NCI-H1105 (cell line): ENCODE data around the gene FJX1.
"Not testable (repeated sequence)": the region's sequence is repeated elsewhere in the genome, so short reads cannot be mapped to it uniquely, and the experiment has no call there.

Source experiments
- DNase-seq: peaks from one replicate; lab custom pipeline; 2025; lab: John Stamatoyannopoulos, UW

Gene FJX1

DNA sequence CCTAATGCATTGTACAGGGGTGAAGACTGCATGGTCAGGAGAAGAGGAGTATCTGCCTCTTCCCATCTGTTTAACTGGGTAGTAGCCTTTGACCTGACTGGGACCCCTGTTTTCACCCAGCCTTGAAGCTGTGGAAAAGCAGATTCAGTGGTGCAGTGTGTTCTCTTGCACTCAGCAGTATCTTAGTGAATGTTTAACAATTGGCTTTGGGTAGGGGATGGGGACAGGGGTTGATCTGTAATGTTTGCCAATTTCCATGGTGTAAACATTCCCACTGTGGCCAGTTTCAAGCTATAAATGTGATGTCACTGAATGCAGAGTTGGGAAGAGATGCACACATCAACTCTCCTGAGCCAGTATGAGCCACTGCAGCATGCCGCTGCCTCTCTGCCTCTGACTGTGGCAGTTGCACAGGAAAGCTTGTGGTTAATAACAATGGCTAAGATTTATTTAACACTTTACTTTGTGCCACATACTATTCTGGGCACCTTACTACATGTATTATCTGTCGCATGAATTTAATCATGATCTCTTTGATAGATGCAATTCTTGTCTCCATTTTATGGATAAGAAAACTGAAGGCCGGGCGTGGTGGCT lies 15.7 kb downstream of the FJX1 start:
- DNase-seq, result no peak

DNA sequence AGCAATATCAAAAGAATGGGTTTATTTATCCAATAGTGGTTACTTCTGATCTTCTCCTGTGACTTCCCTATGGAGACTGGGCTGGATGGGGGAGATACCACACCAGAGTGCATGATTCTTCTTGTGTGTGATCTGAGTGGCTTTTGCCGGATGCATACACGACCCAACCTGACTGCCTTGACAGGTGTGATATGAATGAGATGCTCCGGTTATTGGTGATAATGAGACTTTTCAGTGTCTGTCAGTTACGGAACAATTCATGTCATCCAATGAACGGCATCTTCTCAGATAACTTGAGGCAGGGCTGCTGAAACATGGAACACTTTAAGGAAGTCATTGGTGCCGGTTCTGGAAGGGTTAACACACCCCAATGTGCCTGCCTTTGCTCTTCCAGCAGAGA lies 17.7 kb downstream of the FJX1 start:
- DNase-seq, result no peak

DNA sequence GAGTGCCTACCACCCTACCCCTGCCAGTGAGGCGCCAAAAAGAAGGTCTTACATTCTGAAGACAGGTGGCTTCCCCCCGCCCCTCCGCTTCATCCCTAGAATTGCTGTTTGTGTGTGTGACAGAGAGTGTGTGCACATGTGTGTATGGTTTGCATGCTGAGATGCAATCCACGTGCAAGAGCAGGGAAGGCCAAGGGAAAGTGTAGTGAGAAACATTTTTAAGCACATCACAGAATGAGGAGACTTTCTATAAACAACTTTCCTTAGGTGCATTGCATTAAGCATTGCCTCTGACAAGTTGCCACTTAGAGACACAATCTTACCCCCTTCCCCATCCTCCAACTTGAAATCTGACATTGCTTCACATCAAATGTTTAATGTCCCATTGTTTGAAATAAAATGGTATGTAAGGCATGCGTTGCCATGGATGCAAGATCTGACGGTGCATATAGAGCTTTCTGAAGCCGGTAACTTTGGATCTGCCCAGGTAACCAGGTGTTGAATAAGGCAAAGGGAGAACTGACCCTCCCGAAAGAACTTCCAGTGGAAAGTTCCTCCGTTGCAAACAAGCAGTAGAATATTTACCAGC lies 21.4 kb downstream of the FJX1 start:
- no peak for DNase-seq

- no peak for DNase-seq
These were observed 23.1 kb downstream of the FJX1 start for GRCh38 chr11:35641171-35641897.

DNA sequence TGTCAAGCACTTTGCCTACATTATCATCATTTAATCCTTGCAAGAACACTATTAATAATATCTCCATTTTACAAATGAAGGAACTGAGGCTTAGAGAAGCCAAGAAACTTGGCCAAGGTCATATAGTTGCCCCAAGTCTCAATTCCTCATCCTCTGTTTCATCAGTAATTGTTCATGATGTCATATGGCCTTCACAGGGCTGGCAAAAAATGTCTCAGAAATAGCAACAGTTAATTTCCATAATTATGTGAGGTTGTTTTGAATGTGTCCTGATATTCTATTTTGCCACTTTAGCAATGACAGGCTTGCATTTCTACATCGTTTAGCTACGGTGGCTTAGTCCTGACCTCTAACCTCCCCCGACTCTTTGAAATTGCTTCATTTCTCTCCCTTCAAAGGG lies 23.7 kb downstream of the FJX1 start:
- DNase-seq, result no peak

GRCh38 chr11:35647421-35648093 lies 29.3 kb downstream of the FJX1 start:
- peak; percentile 11 for DNase-seq

- DNase-seq, result no peak
These were observed 31.7 kb downstream of the FJX1 start for GRCh38 chr11:35650006-35650405.

DNA sequence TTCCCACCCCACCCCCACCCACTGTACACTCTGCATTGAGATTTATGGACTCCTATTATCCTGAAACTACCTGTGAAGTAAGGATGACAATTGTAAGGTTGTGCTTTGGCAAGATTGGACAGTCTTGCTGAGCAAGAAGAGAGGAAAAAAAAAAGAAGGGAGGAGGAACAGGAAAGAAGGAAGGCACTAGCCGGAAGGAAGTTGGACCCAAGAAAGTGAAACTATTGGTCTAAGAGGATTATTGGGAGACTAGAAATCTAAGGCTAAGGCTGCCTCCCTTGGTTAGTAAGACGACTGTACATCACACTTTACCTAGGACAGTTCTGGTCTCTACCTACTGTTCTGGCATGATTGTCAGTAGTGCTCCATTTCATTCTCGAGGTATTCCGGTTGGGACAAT lies 32.2 kb downstream of the FJX1 start:
- no peak for DNase-seq

DNA sequence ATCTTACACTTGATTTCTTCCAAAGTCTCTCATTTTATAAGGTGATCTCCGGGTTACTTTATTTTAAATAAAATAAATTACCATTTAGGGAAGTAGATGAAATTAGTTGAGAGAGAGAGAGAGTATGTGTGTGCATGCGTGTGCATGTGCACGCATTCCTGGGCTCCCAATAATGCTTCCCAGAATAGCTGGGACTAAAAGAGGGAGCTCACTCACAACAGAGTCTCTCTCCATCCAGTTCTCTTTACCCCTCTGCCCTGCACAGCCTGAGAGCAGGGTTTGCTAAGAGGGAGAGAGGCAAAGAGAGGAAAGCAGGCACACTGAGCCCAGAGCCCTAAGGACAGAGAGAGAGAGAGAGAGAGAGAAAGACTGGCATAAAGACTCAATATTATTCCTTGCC lies 33.0 kb downstream of the FJX1 start:
- DNase-seq, result no peak

DNA sequence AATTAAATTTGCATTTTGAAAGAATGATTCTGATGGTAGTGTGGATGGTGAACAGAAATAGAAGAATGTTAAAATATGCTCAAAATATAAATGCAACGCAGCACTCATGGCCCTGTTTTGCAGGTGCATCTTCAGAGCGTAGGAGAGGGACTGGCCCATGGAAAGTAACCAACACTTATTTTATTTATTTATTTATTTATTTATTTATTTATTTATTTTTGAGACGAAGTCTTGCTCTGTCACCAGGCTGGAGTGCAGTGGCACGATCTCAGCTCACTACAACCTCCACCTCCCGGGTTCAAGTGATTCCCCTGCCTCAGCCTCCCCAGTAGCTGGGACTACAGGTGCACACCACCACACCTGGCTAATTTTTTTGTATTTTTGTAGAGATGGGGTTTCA lies 34.5 kb downstream of the FJX1 start:
- DNase-seq, result not testable (repeated sequence)

DNA sequence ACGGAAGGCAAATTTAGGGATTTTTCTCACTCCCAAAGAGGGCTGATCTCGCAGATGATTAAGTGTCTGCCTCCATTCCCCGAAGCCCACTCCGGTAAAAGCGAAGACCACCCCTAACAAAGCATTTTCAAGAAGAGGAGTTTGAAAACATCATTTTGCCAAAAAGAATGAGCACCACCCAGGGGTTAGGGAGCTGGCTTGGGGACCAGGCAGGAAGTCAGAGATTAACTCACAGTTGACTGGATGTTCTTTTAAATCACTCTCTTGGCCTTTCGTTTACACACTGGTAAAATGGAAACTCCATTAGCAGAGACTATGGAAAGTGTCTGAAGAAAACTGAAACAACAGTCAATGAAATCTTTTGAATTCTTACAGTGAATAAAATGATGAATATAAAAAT lies 36.5 kb downstream of the FJX1 start:
- DNase-seq, result no peak

- DNase-seq, result no peak
These were observed 37.0 kb downstream of the FJX1 start for GRCh38 chr11:35655254-35655653.

DNA sequence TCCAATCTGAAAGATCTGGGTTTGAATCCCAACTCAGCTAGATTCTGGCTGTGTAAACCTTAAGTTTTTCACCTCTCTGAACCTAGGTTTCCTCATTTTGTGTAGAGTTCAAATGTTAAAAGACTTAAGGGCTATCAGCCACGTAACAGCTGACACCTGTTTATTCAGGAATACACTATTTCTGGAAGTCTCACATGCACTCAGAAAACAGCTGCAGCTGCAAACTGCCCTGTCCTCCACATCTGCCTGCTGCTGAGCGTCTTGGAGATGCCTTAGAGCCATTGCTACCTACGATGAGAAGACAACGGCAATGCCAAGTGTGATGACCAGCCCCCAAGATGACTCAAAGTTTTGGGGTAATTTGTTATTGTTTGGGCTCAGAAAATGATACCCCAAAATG lies 37.6 kb downstream of the FJX1 start:
- no peak for DNase-seq

GRCh38 chr11:35658020-35658948 lies 40.0 kb downstream of the FJX1 start:
- no peak for DNase-seq

- DNase-seq, result no peak
These were observed 43.3 kb downstream of the FJX1 start for GRCh38 chr11:35661534-35661933.

- DNase-seq, result peak; percentile 47
These were observed 43.9 kb downstream of the FJX1 start for GRCh38 chr11:35662061-35662648.

- peak; percentile 70 for DNase-seq
These were observed 44.6 kb downstream of the FJX1 start, which contains the start of gene TRIM44 for GRCh38 chr11:35662649-35663407. TRIM44 (plus strand) TSS chr11:35662775; CDS start chr11:35663112, 337 bp downstream.

GRCh38 chr11:35663408-35663702 lies 45.1 kb downstream of the FJX1 start:
- DNase-seq, result no peak

GRCh38 chr11:35664977-35665441 lies 46.7 kb downstream of the FJX1 start:
- no peak for DNase-seq

GRCh38 chr11:35667257-35667656 lies 49.0 kb downstream of the FJX1 start:
- no peak for DNase-seq

DNA sequence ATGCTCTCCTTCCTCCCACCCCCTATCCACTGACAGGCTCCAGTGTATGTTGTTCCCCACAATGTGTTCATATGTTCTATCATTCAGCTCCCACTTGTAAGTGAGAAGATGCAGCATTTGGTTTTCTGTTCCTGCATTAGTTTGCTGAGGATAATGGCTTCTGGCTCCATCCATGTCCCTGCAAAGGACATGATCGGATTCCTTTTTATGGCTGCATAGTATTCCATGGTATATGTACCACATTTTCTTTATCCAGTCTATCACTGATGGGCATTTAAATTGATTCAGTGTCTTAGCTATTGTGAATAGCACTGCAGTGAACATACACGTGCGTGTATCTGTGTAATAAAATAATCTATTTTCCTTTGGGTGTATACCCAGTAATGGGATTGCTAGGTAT lies 50.1 kb downstream of the FJX1 start:
- DNase-seq, result not testable (repeated sequence)
